Left ventricle myocardium inferior (tissue), 1 donor: ENCODE data around the gene SAE1. TPM values are rescaled to one million over a fixed set of nuclear protein-coding genes. Genes with fewer than 3 reads are reported as not detected.
"Not testable (repeated sequence)": the region's sequence is repeated elsewhere in the genome, so short reads cannot be mapped to it uniquely, and the experiment has no call there.

ENCODE experiments used
- DNase-seq: peaks from one replicate; pipeline ENCODE4 v3.0.0-alpha.2; 2020
- H3K27ac ChIP-seq: fragments of 200-600 bp; replicated peaks from 2 replicates; pipeline ENCODE4 v1.8.0; 2021
- H3K27me3 ChIP-seq: fragments of 200-600 bp; 2 replicates; pipeline ENCODE4 v1.8.0; 2021; ENCODE audit warnings: low read depth
- H3K36me3 ChIP-seq: fragments of 200-600 bp; 2 replicates; pipeline ENCODE4 v1.8.0; 2021
- H3K4me1 ChIP-seq: fragments of 200-600 bp; 2 replicates; pipeline ENCODE4 v1.8.0; 2021
- H3K4me3 ChIP-seq: fragments of 200-600 bp; 2 replicates; pipeline ENCODE4 v1.8.0; 2021; ENCODE audit warnings: mild to moderate bottlenecking, moderate library complexity
- H3K9me3 ChIP-seq: fragments of 200-600 bp; replicated peaks from 2 replicates; pipeline ENCODE4 v1.8.0; 2021
- intact Hi-C: fragments of 100-400 bp; cut with micrococcal nuclease; formaldehyde crosslinking; loops from one replicate; pipeline ENCODE4 v1.11.0; 2022
- total RNA-seq: library from RNA; stranded (reverse); fragmentation: NEBNext Ultra II Directional; extraction: Animal tissue kit (Norgen Biotek cat#: 25700); gene quantifications from one replicate; pipeline ENCODE4 v1.2.1, GENCODE V29; 2021
- TF ChIP-seq, protein P1 (sequence below): fragments of 200-600 bp; IDR thresholded peaks from 2 replicates; pipeline ENCODE4 v1.8.0; 2021; ENCODE audit warnings: antibody characterized with exemption, mild to moderate bottlenecking, borderline replicate concordance
- donor health status: DM: no; HTN: yes; CAD: no; lungs with severe emphysema.

The SAE1 gene
- total RNA-seq, 1 donor from 2014 or later = 42.5 TPM

DNA sequence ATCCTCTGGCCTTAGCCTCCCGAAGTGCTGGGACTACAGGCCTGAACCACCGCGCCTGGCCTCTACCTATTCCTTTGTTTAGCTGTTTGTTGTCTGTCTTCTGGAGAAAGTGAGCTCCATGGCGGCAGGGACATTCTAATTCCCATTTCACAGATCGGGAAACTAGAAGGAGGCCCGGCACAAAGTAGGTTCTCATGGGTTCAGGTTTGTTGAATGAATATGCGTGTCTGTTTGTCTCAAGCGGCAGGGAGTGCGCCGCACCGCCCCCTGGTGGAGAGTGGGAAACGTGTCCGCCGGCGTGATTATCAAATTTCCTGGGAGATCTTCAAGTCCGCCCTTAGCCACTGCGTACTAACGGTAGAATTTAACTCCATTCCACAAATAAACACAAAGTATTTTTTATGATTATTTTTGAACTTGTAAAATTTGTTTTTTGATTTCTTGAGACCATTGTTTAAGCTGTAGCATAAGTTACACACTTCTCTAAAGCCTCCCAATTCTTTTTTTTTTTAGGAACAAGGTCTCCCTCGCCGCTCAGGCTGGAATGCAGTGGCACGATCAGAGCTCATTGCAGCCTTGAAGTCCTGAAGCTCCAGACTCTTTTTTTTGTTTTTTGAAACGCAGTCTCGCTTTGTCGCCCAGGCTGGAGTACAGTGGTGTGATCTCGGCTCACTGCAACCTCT is 116.8 kb downstream of the SAE1 start:
- TF ChIP-seq, protein P1, sequence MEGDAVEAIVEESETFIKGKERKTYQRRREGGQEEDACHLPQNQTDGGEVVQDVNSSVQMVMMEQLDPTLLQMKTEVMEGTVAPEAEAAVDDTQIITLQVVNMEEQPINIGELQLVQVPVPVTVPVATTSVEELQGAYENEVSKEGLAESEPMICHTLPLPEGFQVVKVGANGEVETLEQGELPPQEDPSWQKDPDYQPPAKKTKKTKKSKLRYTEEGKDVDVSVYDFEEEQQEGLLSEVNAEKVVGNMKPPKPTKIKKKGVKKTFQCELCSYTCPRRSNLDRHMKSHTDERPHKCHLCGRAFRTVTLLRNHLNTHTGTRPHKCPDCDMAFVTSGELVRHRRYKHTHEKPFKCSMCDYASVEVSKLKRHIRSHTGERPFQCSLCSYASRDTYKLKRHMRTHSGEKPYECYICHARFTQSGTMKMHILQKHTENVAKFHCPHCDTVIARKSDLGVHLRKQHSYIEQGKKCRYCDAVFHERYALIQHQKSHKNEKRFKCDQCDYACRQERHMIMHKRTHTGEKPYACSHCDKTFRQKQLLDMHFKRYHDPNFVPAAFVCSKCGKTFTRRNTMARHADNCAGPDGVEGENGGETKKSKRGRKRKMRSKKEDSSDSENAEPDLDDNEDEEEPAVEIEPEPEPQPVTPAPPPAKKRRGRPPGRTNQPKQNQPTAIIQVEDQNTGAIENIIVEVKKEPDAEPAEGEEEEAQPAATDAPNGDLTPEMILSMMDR = peak; percentile 96
- H3K4me1 ChIP-seq = peaks cover 30% of the 10 kb centered on the region
- H3K27ac ChIP-seq = no peak overlapping the region
- DNase-seq = peak; percentile 84
- no peaks in the 10 kb centered on the region for H3K9me3 ChIP-seq
- H3K36me3 ChIP-seq = no peaks in the 10 kb centered on the region
- intact Hi-C loops = loop anchor here (5.0 kb wide), 2 partner anchors 35 to 95 kb away; no protein-coding TSS in a partner anchor
- no peaks in the 10 kb centered on the region for H3K27me3 ChIP-seq
- no peak overlapping the region for H3K4me3 ChIP-seq

DNA sequence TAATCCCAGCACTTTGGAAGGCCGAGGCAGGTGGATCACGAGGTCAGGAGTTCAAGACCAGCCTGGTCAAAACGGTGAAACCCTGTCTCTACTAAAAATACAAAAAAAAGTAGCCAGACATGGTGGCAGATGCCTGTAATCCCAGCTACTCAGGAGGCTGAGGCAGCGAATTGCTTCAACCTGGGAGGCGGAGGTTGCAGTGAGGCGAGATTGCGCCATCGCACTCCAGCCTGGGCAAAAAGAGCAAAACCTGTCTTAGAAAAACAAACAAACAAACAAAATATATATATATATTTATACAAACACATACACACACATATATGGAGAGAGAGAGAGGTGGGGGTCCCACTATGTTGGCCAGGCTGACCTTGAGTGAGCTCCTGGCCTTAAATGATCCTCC is 122.4 kb downstream of the SAE1 start:
- H3K27me3 ChIP-seq, DNase-seq, H3K36me3 ChIP-seq, H3K4me3 ChIP-seq, intact Hi-C loops, H3K9me3 ChIP-seq, H3K27ac ChIP-seq: not testable (repeated sequence)
- peaks cover 14% of the 10 kb centered on the region for H3K4me1 ChIP-seq

DNA sequence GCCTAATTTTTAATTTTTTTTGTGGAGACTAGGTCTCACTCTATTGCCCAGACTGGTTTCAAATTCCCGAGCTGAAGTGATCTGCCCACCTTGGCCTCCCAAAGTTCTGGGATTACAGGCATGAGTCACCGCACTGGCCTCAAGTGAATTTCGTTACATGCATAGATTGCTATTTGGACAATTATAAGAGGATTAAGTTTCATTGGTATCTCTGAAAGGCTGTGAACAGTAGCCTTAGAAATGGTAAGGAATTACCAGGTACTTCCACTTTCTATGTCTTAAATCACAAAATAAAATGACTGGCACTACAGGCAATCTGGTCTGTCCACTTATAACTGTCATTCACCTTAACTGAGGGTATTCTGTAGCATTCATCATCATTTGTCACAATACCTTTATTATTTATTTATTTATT is 122.8 kb downstream of the SAE1 start:
- TF ChIP-seq, protein P1 = no peak
- Histone ChIP-seq H3K27me3 (no peaks in the 10 kb centered on the region), H3K27ac (no peak overlapping the region), H3K9me3 (no peaks in the 10 kb centered on the region), H3K4me3 (no peak overlapping the region), H3K36me3 (peaks cover 2% of the 10 kb centered on the region), H3K4me1 (peaks cover 19% of the 10 kb centered on the region)
- no peak for DNase-seq
- intact Hi-C loops = no loop called here

DNA sequence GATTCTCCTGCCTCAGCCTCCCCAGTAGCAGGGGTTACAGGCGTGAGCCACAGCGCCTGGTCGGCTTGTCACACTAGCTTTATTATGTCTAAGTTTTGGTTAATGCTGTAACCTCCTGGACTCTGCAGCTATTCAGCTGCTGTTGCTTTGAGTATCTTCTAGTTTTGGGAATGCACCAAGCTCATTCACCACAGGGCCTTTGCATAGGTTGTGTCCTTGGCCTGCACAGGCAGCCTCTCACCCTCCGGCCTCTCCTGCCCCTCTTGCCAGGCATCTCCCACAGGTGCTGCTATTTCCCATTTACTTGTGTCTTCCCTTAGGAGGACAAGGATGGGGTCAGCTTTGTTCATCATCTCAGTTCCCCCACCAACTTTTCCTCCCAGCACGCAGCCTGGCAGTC is 123.3 kb downstream of the SAE1 start:
- Histone ChIP-seq H3K36me3 (peaks cover 7% of the 10 kb centered on the region), H3K27ac (no peak overlapping the region), H3K4me1 (peaks cover 24% of the 10 kb centered on the region), H3K4me3 (no peak overlapping the region), H3K9me3 (no peaks in the 10 kb centered on the region), H3K27me3 (no peaks in the 10 kb centered on the region)
- TF ChIP-seq, protein P1 = no peak
- DNase-seq = no peak
- intact Hi-C loops = no loop called here

DNA sequence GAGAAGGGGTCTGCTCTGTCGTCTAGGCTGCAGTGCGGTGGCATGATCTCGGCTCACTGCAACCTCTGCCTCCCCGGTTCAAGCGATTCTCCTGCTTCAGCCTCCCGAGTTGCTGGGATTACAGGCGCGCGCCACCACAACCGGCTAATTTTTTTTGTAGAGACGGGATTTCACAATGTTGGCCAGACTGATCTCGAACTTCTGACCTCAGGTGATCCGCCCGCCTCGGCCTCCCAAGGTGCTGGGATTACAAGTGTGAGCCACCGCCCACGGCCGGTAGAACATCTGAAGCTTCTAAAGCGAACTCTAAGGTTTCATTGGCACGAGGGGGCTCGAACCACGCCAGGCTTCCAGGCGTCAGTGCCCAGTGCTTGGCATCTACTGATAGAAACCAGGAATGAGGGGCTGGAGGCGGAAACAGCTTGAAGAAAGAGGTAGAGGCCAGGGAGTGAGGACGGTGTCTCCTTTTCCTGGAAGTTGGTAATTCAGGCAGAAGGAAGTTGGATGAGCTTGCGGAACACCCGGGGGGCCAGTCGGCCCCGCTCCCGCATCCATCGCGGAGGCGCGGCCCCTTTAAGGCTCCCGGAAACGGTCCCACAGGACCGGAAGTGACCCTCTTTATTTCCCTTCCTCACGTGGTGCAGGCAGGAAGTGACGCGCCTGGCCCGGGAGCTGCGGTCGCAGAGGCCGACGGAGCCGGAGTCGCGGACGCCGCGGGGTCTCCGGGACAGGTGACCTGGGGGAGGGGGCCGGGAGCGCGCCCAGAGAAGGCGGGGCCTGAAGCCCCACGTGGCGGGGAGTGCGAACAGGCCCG is 125.5 kb downstream of the SAE1 start, which contains the start of gene CCDC9:
CCDC9 (plus strand) TSS at position 647 of the 814 bp plus-strand sequence. CDS start 1,876 bp downstream, outside the sequence.
- H3K4me3 ChIP-seq = peak within 1 kb of the TSS; percentile 75
- intact Hi-C loops = no loop called here
- H3K27ac ChIP-seq = peak within 1 kb of the TSS; percentile 96
- DNase-seq = peak; percentile 95
- H3K9me3 ChIP-seq = no peaks in the 10 kb centered on the region
- peaks cover 28% of the 10 kb centered on the region for H3K36me3 ChIP-seq
- H3K27me3 ChIP-seq = no peaks in the 10 kb centered on the region
- TF ChIP-seq, protein P1 = no peak
- H3K4me1 ChIP-seq = peaks cover 35% of the 10 kb centered on the region
